Left kidney (tissue), 8 donors: ENCODE data around the gene MRPS15. TPM values are rescaled to one million over a fixed set of nuclear protein-coding genes. Genes with fewer than 3 reads are reported as not detected.
A peak's percentile ranks its signal among the peaks of the same experiment; 100 is the strongest.
"Not testable (repeated sequence)": the region's sequence is repeated elsewhere in the genome, so short reads cannot be mapped to it uniquely, and the experiment has no call there.

ENCODE experiments used
- DNase-seq: peaks from one replicate; pipeline ENCODE4 v3.0.0-alpha.2; 2013
- long read RNA-seq, 8 donors: transcript quantifications; one replicate each; lab custom pipeline, GENCODE V29; 2026
- polyA plus RNA-seq: library from polyadenylated mRNA; unstranded; fragments of 120-200 nt; gene quantifications from one replicate; pipeline ENCODE4 v1.2.1, GENCODE V29; 2013; ENCODE audit not compliant: insufficient read length

The MRPS15 gene
- 68.0 TPM for polyA plus RNA-seq
- long read RNA-seq, donor 1, transcript MRPS15-203 (2 exons, 533 nt) = major isoform, 75 of 125 reads
- long read RNA-seq, donor 1, transcript MRPS15-201 (8 exons, 1,006 nt) = minor isoform, 44 of 125 reads
- long read RNA-seq, donor 1, partial matches to known transcripts = 5 of 125 reads
- long read RNA-seq, donor 1, other reads (novel, unspliced or antisense) = 0 of 125 reads
- long read RNA-seq, donor 2, transcript MRPS15-201 (8 exons, 1,006 nt) = minor isoform, 27 of 74 reads
- long read RNA-seq, donor 2, transcript MRPS15-203 (2 exons, 533 nt) = major isoform, 45 of 74 reads
- long read RNA-seq, donor 2, partial matches to known transcripts = 0 of 74 reads
- long read RNA-seq, donor 2, other reads (novel, unspliced or antisense) = 0 of 74 reads
- long read RNA-seq, donor 3, transcript MRPS15-203 (2 exons, 533 nt) = major isoform, 69 of 98 reads
- long read RNA-seq, donor 3, transcript MRPS15-201 (8 exons, 1,006 nt) = minor isoform, 28 of 98 reads
- long read RNA-seq, donor 3, partial matches to known transcripts = 0 of 98 reads
- long read RNA-seq, donor 3, other reads (novel, unspliced or antisense) = 0 of 98 reads
- long read RNA-seq, donor 4, transcript MRPS15-203 (2 exons, 533 nt) = major isoform, 18 of 26 reads
- long read RNA-seq, donor 4, transcript MRPS15-201 (8 exons, 1,006 nt) = minor isoform, 7 of 26 reads
- long read RNA-seq, donor 4, partial matches to known transcripts = 0 of 26 reads
- long read RNA-seq, donor 4, other reads (novel, unspliced or antisense) = 0 of 26 reads
- long read RNA-seq, donor 5, transcript MRPS15-203 (2 exons, 533 nt) = major isoform, 151 of 220 reads
- long read RNA-seq, donor 5, transcript MRPS15-201 (8 exons, 1,006 nt) = minor isoform, 66 of 220 reads
- long read RNA-seq, donor 5, partial matches to known transcripts = 0 of 220 reads
- long read RNA-seq, donor 5, other reads (novel, unspliced or antisense) = 0 of 220 reads
- long read RNA-seq, donor 6, transcript MRPS15-203 (2 exons, 533 nt) = major isoform, 80 of 120 reads
- long read RNA-seq, donor 6, transcript MRPS15-201 (8 exons, 1,006 nt) = minor isoform, 27 of 120 reads
- long read RNA-seq, donor 6, partial matches to known transcripts = 12 of 120 reads
- long read RNA-seq, donor 6, other reads (novel, unspliced or antisense) = 0 of 120 reads
- long read RNA-seq, donor 7, transcript MRPS15-203 (2 exons, 533 nt) = major isoform, 85 of 156 reads
- long read RNA-seq, donor 7, transcript MRPS15-201 (8 exons, 1,006 nt) = minor isoform, 51 of 156 reads
- long read RNA-seq, donor 7, partial matches to known transcripts = 18 of 156 reads
- long read RNA-seq, donor 7, other reads (novel, unspliced or antisense) = 0 of 156 reads
- long read RNA-seq, donor 8, transcript MRPS15-203 (2 exons, 533 nt) = major isoform, 23 of 40 reads
- long read RNA-seq, donor 8, transcript MRPS15-201 (8 exons, 1,006 nt) = minor isoform, 17 of 40 reads
- long read RNA-seq, donor 8, partial matches to known transcripts = 0 of 40 reads
- long read RNA-seq, donor 8, other reads (novel, unspliced or antisense) = 0 of 40 reads

DNA sequence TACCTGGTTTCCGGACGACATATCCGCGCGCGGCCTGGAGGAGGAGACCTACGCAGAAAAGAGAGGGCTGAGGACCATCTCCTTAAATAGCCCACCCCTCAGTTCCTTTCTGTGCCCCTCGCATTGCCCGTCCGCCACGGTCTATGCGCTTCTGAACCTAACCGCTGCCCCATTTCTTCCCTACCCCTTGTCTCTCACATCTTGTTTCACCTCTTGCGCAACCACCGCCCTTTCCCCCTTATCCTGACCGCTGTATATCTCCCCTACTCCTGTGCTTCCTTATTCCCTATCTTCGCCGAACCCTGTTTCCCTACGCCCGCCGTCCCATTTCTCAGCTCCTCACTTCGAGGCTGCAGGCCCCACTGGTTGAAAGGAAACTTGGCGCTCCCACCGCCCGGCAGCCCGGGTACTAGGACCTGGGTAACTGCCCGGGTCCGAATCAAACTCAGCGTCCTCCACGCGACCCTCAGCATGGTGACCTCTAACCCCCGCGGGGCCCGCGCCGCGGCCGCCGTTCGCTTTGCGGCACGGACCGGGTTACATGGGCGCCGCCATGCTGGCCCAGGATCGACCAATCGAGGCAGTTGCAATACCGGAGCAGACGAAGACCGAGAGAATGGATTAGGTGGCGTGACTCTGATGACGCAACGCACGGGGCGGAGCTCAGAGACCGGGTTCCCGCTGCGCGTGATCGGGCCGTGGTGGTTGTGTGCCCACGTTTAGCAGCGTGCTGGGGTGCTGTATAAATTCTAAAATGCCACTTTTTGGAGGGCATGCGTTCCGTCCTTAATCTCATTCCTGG is at the start of gene MRPS15:
Gene MRPS15 (minus strand): TSS at position 582 of the 802 bp plus-strand sequence. CDS start 109 bp downstream, at position 473.
- peak; percentile 95 for DNase-seq

DNA sequence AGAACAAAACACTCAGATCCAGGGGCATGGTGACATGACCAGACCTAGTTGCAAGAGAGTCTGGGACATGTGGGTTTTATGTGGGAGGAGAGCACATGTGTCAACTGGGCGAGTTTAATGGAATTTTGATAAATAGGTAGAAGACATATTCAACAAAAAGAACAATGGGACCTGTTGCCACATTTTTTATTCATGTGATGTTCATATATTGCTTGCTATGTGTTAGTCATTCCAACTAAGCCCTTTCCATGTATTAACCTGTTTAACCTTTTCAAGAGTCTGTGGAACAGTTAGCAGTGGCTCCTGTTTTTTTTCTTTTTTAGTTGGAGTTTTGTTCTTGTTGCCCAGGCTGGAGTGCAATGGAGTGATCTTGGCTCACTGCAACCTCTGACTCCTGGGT is 48.7 kb upstream of the MRPS15 start:
- DNase-seq = no peak

DNA sequence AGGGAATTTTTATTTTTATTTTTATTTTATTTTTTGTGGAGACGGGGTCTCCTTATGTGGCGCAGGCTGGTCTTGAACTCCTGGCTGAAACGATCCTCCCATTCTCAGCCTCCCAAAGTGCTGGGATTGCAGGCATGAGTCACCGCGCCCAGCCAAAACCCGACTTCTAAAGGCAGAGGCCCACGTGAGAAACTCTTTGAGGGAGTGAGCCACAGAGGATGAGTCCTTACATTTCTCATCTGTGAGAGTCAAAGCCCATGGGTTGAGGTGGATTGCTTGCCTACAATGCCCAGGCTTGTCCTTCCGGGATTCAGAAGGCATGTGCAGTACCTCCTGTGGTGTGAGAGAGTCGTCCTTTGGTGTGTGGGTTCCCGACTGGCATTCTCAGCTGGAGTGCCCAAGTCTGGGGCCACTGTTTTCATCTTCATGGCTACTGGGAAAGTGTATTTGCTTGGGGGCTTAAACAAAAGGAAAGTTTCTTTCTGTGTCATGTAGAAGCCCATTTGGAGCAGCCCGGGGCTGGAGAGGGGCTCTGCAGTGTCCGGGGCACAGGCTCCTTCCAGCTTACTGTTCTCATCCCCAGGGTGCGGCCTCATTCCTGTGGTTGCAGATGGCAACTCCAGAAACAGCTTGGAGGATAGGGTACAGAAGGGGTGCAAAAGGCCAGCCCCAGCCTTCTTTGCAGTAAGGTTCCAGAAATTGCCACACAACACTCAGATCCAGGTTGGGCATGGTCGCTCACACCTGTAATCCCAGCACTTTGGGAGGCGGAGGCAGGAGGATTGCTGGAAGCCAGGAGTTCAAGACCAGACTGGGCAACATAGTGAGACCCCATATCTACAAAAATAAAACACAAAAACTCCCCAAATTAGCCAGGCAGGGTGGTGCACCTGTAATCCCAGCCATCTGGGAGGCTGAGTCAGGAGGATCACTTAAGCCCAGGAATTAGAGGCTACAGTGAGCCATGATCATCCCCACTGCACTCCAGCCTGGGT is 47.9 kb upstream of the MRPS15 start:
- no peak for DNase-seq

DNA sequence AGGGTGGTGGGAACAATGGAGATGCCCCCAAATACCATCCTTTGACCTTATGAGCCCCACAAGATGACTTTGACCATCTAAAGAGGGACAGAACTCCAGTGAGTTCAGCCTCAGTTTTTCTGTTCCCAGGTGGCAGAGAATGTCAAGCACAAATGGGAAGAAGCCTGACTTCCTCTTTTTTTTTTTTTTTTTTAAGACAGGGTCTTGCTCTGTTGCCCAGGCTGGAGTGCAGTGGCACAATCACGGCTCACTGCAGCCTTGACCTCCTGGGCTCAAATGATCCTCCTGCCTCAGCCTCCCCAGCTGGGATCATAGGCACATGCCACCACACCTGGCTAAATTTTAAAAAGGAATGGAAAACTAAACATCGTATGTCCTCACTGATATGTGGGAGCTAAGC is 47.0 kb upstream of the MRPS15 start:
- DNase-seq = not testable (repeated sequence)

DNA sequence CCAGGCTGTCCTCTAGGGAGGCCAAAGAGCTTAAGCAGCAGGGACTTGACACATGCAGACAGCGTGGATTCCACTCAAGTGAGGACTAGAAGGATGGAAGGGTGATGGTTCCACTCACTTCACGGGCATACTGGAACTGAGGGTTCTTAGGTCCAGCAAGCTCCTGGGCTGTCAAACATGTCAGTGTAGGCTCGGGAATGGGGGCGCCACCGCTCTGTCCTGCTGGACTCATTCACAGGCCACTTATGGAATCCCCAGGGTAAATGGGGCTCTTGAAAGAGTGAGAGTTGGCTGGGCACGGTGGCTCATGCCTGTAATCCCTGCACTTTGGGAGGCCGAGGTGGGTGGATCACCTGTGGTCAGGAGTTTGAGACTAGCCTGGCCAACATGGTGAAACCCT is 46.2 kb upstream of the MRPS15 start:
- DNase-seq = no peak

DNA sequence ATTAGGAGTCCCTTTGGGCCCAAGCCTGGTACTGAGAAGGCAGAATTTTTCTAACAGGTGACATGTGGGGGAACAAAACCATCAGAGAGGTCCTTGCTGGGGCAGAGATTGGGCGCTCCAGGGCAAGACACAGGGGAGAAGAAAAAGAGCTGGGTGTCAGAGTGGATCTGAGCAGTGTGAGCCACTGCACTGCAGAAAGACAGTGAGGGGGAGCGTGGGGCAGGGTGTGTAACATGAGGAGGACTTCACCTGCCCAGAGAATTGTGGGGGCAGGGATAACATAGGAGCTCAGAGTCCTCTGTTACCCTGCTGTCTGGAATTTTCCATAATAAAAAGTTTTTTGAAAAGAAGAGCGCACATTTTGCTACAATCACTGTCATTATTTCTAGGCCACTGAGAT is 44.1 kb upstream of the MRPS15 start:
- DNase-seq = no peak

DNA sequence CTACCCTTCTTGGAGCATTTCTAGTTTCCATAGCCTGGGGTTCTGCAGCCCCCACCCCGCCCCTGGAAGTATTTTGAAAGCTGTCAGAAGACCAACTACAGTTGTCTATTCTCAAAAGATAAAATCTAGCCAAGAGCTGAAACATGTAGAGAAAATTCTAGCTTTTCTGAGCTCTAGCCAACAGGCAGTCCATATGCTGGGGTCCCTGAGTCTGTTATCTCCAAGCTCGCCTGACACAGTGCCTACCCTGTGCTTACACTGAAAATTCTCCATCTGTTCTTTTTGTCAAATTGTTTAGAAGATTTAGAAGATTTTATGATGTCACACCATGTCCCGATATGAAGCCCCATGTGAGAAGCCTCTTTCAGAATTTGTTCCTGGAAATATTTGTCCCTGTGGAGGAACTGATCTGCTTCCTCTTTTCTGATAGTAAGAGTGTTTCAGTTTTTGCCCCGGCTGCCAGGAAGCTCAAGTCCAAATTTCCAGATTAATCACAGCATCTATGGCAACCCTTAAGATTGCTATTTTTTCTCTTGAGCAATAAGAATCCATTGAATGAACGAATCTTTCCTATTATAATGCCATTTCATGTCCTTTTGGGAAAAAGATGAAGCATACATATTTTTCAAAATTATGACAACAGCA is 42.2 kb upstream of the MRPS15 start:
- DNase-seq = no peak

DNA sequence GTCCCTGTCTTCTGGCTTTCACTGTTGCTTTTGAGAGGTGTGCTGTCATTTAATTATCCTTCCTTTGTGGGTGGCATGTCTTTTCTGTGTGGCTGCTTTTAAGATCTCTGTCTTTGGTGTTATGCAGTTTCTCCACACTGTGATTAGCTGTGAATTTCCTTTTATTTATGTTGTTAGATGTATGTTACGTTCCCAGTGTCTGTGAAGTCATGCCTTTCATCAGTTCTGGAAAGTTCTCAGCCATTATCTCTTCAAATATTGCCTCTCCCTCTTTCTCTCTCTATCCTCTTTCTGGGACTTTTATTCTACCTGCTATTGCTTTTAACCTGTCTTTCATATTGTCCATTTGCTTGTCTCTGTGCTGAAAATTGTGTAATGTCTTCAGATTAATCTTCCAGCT is 39.5 kb upstream of the MRPS15 start:
- DNase-seq = no peak

DNA sequence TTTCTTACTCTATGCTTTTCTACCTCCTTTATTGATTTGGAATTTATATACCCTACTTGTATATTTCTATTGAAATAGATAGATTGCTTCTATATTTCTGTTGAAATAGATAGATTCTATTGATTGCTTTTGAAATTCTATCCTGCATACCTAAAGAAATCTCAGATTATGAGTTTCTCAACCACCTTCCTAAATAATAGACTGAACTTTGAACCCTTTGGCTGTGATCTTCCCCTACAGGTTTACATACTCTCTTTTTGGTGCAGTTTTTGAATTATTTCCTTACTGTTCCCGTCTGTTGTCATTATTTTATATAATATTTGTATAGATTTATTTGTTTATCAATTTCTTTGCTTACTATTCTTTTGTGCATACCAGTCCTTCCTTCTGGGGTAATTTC is 39.0 kb upstream of the MRPS15 start:
- DNase-seq = no peak

DNA sequence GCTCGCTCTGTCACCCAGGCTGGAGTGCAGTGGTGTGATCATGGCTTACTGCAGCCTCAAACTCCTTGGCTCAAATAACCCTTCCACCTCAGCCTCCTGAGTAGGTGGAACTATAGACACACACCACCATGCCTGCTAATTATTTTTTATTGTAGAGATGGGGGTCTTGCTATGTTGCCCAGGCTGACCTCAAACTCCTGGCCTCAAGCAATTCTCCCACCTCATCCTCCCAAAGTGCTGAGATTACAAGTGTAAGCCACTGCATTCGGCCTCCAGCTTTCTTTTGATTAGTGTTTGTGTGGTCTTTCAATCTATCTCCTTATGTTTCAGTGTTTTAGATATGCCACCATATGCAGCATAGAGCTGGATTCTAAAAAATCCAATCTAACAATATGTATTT is 38.4 kb upstream of the MRPS15 start:
- no peak for DNase-seq

DNA sequence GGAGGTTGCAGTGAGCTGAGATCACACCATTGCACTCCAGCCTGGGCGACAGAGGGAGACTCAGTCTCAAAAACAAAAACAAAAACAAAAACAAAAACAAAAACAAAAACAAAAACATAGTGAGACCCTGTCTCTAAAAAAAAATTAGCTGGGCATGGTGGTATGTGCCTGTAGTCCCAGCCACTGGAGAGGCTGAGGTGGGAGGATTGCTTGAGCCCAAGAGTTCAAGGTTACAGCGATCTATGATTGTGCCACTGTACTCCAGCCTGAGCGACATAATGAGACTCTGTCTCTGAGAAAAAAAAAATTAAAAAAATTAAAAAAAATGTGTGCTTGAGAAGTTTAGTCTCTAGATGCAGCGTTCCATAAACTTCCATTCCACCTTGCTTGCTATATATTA is 37.7 kb upstream of the MRPS15 start:
- DNase-seq = not testable (repeated sequence)

DNA sequence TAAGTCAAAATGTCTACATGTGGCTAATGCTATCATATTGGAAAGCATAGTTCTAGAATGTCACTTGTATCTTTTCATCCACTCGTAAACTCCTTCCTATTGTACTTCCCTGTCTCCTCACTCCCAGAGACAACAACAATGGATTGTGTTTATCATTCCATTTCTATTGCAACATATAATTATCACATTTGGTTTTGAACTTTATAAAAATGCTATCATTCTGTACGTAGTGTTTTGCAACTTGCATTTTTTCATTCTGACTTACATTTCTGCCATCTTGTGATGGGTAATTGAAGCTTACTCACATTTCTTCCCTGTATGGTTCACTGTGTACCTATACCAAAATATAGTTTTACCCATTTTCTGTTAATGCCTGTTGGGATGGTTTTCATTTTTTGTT is 33.0 kb upstream of the MRPS15 start:
- no peak for DNase-seq

DNA sequence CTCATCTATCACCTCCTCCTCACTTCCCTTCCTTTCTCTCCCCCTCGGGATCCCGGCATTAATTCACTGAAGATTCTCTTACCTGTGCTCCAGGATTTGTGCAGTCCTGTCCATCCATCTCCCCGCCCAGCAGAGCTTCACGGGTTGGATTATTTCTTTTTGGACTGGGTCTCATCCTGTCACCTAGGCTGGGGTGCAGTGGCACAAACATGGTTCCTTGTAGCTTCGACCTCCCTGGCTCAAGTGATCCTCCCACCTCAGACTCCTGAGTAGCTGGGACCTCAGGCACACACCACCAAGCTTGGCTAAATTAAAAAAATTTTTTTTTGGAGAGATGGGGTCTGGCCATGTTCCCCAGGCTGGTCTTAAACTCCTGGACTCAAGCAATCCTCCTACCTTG is 30.8 kb upstream of the MRPS15 start:
- DNase-seq = no peak

DNA sequence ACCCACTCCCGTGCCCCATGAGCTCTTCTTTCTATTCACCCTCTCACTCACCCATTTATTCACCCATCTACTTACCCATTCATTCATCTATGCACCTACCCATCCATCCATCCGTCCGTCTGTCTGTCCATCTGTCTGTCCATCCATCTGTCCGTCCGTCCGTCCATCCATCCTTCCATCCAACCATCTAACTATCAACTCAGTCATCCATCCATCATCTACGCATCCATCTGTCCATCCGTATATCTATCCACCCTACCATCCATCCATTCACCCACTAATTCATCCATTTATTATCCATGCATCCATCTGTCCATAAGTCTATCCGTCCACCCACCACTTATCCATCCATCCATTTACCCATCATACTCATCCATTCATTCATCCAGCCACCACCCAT is 29.3 kb upstream of the MRPS15 start:
- no peak for DNase-seq

DNA sequence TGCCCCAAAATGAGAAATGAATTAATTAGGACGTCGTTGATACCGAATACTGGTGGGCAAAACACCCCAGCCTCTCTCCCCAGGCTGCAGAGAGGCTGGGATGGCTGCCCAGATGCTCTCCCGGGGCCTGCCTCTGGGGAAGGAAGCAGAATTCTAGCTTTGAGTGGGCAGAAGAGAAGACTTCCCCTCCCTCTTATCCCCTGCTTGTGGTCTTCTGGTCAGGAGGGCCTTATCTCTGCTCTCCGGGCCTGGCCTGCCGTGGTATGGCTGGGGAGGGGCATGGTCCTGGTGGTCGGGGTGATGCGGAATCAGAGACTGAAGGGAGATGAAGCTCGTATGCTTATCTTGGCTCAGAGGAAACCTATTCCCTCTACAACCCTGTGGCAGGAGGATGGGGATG is 28.3 kb upstream of the MRPS15 start:
- DNase-seq = no peak

DNA sequence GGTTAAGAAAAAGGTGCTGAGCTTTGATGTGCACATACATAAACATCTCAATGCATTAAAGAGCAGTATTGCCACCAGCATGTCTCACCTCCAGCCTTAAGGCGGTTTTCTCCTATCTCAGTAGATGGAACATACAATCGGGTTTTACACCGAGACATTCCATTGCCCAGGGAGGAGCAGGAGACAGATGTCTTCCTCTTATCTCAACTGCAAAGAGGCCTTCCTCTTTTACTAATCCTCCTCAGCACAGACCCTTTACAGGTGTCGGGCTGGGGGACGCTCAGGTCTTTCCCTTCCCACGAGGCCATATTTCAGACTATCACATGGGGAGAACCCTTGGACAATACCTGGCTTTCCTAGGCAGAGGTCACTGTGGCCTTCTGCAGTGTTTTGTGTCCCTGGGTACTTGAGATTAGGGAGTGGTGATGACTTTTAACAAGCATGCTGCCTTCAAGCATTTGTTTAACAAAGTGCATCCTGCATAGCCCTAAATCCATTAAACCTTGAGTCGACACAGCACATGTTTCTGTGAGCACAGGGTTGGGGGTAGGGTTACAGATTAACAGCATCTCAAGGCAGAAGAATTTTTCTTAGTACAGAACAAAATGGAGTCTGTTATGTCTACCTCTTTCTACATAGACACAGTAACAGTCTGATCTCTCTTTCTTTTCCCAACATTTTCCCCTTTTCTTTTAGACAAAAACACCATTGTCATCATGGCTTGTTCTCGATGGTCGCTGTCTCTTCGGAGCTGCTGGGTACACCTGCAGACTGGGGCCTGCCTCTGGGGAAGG is 25.3 kb upstream of the MRPS15 start:
- DNase-seq = not testable (repeated sequence)

DNA sequence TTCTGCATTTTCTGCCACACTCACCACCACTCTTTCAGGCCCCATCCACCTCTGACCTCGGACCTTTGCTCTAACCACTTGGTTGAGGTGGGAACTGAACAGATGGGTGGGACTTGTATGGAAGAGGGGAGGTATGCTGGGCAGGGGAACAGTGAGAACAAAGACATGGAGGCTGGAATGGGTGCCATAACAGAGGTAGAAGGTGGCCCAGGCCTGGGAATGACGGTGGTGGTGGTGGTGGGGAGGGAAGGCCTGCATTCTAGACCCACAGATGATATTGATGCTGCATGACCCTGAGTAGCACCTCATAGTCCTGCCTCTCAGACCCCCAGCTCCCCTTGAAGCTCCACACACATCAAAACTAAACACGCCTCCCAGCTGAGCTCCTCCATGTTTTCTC is 23.7 kb upstream of the MRPS15 start:
- DNase-seq = no peak

DNA sequence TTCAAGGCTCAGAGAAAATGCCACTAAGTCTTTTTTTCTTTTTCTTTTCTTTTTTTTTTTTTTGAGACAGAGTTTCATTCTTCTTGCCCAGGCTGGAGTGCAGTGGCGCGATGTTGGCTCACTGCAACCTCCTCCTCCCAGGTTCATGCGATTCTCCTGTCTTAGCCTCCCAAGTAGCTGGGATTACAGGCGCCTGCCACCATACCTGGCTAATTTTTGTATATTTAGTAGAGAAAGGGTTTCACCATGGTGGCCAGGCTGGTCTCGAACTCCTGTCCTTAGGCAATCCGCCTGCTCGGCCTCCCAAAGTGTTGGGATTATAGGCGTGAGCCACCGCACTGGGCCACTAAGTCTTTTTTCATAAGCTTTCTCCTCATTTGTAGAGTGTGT is 23.1 kb upstream of the MRPS15 start:
- DNase-seq = not testable (repeated sequence)
